Measurements from ENCODE around the gene CCR4. TPM values are rescaled to one million over a fixed set of nuclear protein-coding genes. Genes with fewer than 3 reads are reported as not detected.
A peak's percentile ranks its signal among the peaks of the same experiment; 100 is the strongest.

Gene CCR4
- total and polyA plus RNA-seq, 9 of the 15 experiments (the other 6 are each of a cell fraction or from before 2014, with no cell fraction given) = 0.04 to 0.47 (median 0.25) TPM; not detected in 1

GRCh38 chr3:32983124-32983523 lies 31.7 kb downstream of the CCR4 start:
- Histone ChIP-seq H3K27me3 (ENCODE audit: control insufficient read depth in 2 of 2, insufficient read depth in 2 of 2, low read length in 2 of 2) (no peaks in the 10 kb centered on the region), H3K9me3 (replicated peaks; ENCODE audit: control insufficient read depth, insufficient read depth, low read depth, low read length) (no peaks in the 10 kb centered on the region), H3K9ac (ENCODE audit: insufficient read depth in 1 of 2, low read depth in 2 of 2, low read length in 2 of 2) (no peak overlapping the region), H4K20me1 (replicated peaks; ENCODE audit: control insufficient read depth, insufficient read depth, low read length) (no peaks in the 10 kb centered on the region), H3K4me1 (replicated peaks in 1 of 2; ENCODE audit: control insufficient read depth in 2 of 2, insufficient read depth in 2 of 2, low read length in 2 of 2) (no peaks in the 10 kb centered on the region; a peak in 1 of 5 replicates), H3K79me2 (ENCODE audit: control insufficient read depth, insufficient read depth, low read length) (no peaks in the 10 kb centered on the region), H2AFZ (ENCODE audit: low read depth, low read length) (no peak overlapping the region), H3K27ac (ENCODE audit: extremely low read depth, low read depth, low read length) (no peak overlapping the region), H3K9me1 (ENCODE audit: control insufficient read depth, insufficient read depth, low read length) (no peaks in the 10 kb centered on the region), H3K4me3 (no peak overlapping the region), H3K36me3 (ENCODE audit: control insufficient read depth, insufficient read depth, low read length) (no peaks in the 10 kb centered on the region), H3K4me2 (ENCODE audit: insufficient read depth, low read length) (no peak overlapping the region)
- POLR2A ChIA-PET = no interaction called here
- BruUV-seq (replicated peaks) = no TSS peak
- CTCF ChIA-PET (ENCODE audit: low intra/inter-chr PET ratio) = no interaction called here
- intact Hi-C loops (cut with micrococcal nuclease) (no loop called here), in situ Hi-C loops (cut with MboI) (no loop called here)
- ATAC-seq = no peak
- DNase-seq (ENCODE audit: extremely low read depth in 1 of 4, low spot score in 3 of 4) = no peak
- no peak for FAIRE-seq
- no peak for TF ChIP-seq FUS (optimal IDR thresholded peaks at IDR 0.05; ENCODE audit: low read depth, low read length)
- no peak for TF ChIP-seq SRF (CRISPR knock-in tag; IDR thresholded peaks at IDR 0.05)
- TF ChIP-seq, protein P1, sequence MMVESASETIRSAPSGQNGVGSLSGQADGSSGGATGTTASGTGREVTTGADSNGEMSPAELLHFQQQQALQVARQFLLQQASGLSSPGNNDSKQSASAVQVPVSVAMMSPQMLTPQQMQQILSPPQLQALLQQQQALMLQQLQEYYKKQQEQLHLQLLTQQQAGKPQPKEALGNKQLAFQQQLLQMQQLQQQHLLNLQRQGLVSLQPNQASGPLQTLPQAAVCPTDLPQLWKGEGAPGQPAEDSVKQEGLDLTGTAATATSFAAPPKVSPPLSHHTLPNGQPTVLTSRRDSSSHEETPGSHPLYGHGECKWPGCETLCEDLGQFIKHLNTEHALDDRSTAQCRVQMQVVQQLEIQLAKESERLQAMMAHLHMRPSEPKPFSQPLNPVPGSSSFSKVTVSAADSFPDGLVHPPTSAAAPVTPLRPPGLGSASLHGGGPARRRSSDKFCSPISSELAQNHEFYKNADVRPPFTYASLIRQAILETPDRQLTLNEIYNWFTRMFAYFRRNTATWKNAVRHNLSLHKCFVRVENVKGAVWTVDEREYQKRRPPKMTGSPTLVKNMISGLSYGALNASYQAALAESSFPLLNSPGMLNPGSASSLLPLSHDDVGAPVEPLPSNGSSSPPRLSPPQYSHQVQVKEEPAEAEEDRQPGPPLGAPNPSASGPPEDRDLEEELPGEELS (CRISPR knock-in tag; IDR thresholded peaks at IDR 0.05; ENCODE audit: borderline replicate concordance) = no peak
- TF ChIP-seq KLF1 (tag; IDR thresholded peaks at IDR 0.05) = no peak
- TF ChIP-seq ID3 (CRISPR knock-in tag; IDR thresholded peaks at IDR 0.05) = no peak
- no peak for TF ChIP-seq ID3 (tag; IDR thresholded peaks at IDR 0.05)
- TF ChIP-seq ZKSCAN3 (CRISPR knock-in tag; IDR thresholded peaks at IDR 0.05) = no peak
- peak in 1 of 2 experiments; percentile 30; a peak in 2 of 4 replicates for TF ChIP-seq TRIM24 (IDR thresholded peaks at IDR 0.05)
- TF ChIP-seq ZC3H4 (CRISPR knock-in tag; IDR thresholded peaks at IDR 0.05; ENCODE audit: borderline replicate concordance) = no peak
- TF ChIP-seq, protein P2, sequence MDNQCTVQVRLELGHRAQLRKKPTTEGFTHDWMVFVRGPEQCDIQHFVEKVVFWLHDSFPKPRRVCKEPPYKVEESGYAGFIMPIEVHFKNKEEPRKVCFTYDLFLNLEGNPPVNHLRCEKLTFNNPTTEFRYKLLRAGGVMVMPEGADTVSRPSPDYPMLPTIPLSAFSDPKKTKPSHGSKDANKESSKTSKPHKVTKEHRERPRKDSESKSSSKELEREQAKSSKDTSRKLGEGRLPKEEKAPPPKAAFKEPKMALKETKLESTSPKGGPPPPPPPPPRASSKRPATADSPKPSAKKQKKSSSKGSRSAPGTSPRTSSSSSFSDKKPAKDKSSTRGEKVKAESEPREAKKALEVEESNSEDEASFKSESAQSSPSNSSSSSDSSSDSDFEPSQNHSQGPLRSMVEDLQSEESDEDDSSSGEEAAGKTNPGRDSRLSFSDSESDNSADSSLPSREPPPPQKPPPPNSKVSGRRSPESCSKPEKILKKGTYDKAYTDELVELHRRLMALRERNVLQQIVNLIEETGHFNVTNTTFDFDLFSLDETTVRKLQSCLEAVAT (IDR thresholded peaks at IDR 0.05) = 0 out of 4 replicates have a peak, but pooled peaks of 1 of the 2 experiments have one; percentile 22
- no peak for TF ChIP-seq MTA1 (IDR thresholded peaks at IDR 0.05; ENCODE audit: borderline replicate concordance)
- TF ChIP-seq ZSCAN29 (IDR thresholded peaks at IDR 0.05) = no peak
- peak; percentile 74; the same call in 1 of the 2 replicates for TF ChIP-seq ZFP30 (CRISPR knock-in tag; IDR thresholded peaks at IDR 0.05; ENCODE audit: borderline replicate concordance)
- no peak for TF ChIP-seq TSC22D4 (tag; IDR thresholded peaks at IDR 0.05)
- no peak for TF ChIP-seq ZFP91 (CRISPR knock-in tag; IDR thresholded peaks at IDR 0.05)
- TF ChIP-seq EP400 (IDR thresholded peaks at IDR 0.05) = no peak
- no peak for TF ChIP-seq BRD4 (IDR thresholded peaks at IDR 0.05)
- TF ChIP-seq ZNF696 (CRISPR knock-in tag; conservative IDR thresholded peaks at IDR 0.05) = no peak
- no peak for TF ChIP-seq MAFK (IDR thresholded peaks at IDR 0.05; ENCODE audit: low read length)
- no peak for TF ChIP-seq BCOR (IDR thresholded peaks at IDR 0.05)
- peak; percentile 58; the same call in 1 of the 2 replicates for TF ChIP-seq TRIM28 (IDR thresholded peaks at IDR 0.05)

Data from K562 (cell line).